ENCODE measurements around the gene LRMDA.

The LRMDA gene

DNA sequence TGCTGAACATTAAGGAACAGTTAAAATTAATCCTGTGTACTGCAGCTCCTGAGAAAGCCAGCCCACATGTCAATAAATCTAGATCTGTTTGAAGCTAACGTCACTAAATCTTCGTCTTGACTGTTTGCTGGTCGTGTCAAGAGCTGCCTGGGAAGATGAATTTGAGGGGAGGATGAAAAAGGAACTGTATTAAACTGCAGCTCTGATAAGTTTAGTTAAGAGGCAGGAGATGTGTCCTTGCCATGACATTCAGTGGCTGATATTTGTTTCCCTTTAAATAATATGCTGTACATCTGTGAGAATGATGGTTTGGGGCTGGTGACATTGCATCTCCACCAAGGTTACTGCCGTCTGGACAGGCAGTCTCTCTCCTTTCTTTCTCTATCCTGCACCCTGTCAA is 435.3 kb downstream of the LRMDA start:
- no peak overlapping the region for H3K4me3 ChIP-seq (ENCODE audit: low read length)
- DNase-seq (ENCODE audit: low read depth), result no peak
- TF ChIP-seq, protein P1, sequence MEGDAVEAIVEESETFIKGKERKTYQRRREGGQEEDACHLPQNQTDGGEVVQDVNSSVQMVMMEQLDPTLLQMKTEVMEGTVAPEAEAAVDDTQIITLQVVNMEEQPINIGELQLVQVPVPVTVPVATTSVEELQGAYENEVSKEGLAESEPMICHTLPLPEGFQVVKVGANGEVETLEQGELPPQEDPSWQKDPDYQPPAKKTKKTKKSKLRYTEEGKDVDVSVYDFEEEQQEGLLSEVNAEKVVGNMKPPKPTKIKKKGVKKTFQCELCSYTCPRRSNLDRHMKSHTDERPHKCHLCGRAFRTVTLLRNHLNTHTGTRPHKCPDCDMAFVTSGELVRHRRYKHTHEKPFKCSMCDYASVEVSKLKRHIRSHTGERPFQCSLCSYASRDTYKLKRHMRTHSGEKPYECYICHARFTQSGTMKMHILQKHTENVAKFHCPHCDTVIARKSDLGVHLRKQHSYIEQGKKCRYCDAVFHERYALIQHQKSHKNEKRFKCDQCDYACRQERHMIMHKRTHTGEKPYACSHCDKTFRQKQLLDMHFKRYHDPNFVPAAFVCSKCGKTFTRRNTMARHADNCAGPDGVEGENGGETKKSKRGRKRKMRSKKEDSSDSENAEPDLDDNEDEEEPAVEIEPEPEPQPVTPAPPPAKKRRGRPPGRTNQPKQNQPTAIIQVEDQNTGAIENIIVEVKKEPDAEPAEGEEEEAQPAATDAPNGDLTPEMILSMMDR (conservative IDR thresholded peaks at IDR 0.05; ENCODE audit: low read depth, low read length), result no peak

GRCh38 chr10:75868574-75868973 is 437.1 kb downstream of the LRMDA start:
- TF ChIP-seq, protein P1 (conservative IDR thresholded peaks at IDR 0.05; ENCODE audit: low read depth, low read length), result no peak
- H3K4me3 ChIP-seq (ENCODE audit: low read length), result no peak overlapping the region
- no peak for DNase-seq (ENCODE audit: low read depth)

- DNase-seq (ENCODE audit: low read depth), result no peak
- H3K4me3 ChIP-seq (ENCODE audit: low read length), result no peak overlapping the region
- TF ChIP-seq, protein P1 (conservative IDR thresholded peaks at IDR 0.05; ENCODE audit: low read depth, low read length), result no peak
Observed at GRCh38 chr10:75870039-75870645, 438.7 kb downstream of the LRMDA start.

DNA sequence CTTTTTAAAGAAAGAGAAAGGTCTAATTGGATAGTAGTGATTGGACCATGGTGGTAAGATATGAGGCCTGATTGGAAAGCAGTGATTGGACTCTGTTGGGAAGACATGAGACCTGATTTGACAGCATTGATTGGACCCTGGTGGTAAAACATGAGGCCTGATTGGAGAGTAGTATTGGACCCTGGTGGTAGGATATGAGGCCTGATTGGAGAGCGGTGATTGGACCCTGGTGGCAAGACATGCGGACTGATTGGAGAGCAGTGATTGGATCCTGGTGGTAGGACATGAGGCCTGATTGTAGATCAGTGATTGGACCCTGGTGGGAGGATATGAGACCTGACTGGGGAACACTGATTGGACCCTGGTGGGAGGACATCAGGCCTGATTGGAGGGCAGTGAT is 444.3 kb downstream of the LRMDA start:
- TF ChIP-seq, protein P1 (conservative IDR thresholded peaks at IDR 0.05; ENCODE audit: low read depth, low read length), result no peak
- no peak overlapping the region for H3K4me3 ChIP-seq (ENCODE audit: low read length)
- no peak for DNase-seq (ENCODE audit: low read depth)

GRCh38 chr10:75876710-75877109 is 445.3 kb downstream of the LRMDA start:
- TF ChIP-seq, protein P1 (conservative IDR thresholded peaks at IDR 0.05; ENCODE audit: low read depth, low read length), result no peak
- H3K4me3 ChIP-seq (ENCODE audit: low read length), result no peak overlapping the region
- no peak for DNase-seq (ENCODE audit: low read depth)

- no peak overlapping the region for H3K4me3 ChIP-seq (ENCODE audit: low read length)
- no peak for DNase-seq (ENCODE audit: low read depth)
- TF ChIP-seq, protein P1 (conservative IDR thresholded peaks at IDR 0.05; ENCODE audit: low read depth, low read length), result no peak
Observed at GRCh38 chr10:75877877-75878276, 446.5 kb downstream of the LRMDA start.

DNA sequence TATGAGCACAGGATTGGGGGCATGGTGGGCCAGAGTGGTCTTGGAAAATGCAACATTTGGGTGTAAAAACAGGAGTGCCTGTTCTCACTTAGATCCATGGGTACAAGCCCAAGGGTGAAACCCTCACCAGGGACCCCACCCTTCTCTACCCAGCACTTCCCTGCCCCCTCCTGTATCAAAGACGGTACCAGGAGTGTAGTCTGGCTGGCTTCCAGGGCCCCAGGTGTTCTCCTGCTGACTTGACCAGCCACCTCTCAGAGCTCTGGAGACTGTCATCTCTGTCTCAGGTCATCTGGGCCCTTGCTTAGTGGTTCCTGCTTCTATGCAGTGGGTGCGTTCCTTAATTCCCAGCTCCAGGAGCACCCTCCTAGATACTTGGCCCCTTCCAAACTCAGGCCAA is 447.2 kb downstream of the LRMDA start:
- TF ChIP-seq, protein P1 (conservative IDR thresholded peaks at IDR 0.05; ENCODE audit: low read depth, low read length), result no peak
- no peak for DNase-seq (ENCODE audit: low read depth)
- H3K4me3 ChIP-seq (ENCODE audit: low read length), result no peak overlapping the region
